ENCODE data around the gene XRCC5. TPM values are rescaled to one million over a fixed set of nuclear protein-coding genes. Genes with fewer than 3 reads are reported as not detected.

The XRCC5 gene
- total RNA-seq, 1 donor from 2014 or later, result 362 TPM

Other genes with a start within 250 kb of the XRCC5 start
- 7.9 and 8.7 TPM in 2 replicates for gene MREG, start 95.8 kb upstream of the XRCC5 start, total RNA-seq
- 25.5 and 27.6 TPM in 2 replicates for gene PECR, start 27.5 kb upstream of the XRCC5 start, total RNA-seq
- 2.1 and 3.8 TPM in 2 replicates for gene TMEM169, start 27.4 kb upstream of the XRCC5 start, total RNA-seq